Activated CD4-positive, alpha-beta T cell treated with anti-CD3 and anti-CD28 coated beads, Interleukin-2, amount 50 U/mL, for 16 hours (primary cell): Measurements from ENCODE around the gene TPRKB.
"Not testable (repeated sequence)": the region's sequence is repeated elsewhere in the genome, so short reads cannot be mapped to it uniquely, and the experiment has no call there.

Source experiments
- DNase-seq: peaks from one replicate; pipeline ENCODE4 v3.0.0-alpha.2; 2020

TPRKB gene

GRCh38 chr2:73698101-73698500 is 39.0 kb downstream of the TPRKB start:
- no peak for DNase-seq

- DNase-seq, result no peak
Measured at GRCh38 chr2:73697606-73698005, 39.5 kb downstream of the TPRKB start.

- not testable (repeated sequence) for DNase-seq
Measured at GRCh38 chr2:73696985-73697384, 40.2 kb downstream of the TPRKB start.

- not testable (repeated sequence) for DNase-seq
Measured at GRCh38 chr2:73696521-73696920, 40.6 kb downstream of the TPRKB start.

GRCh38 chr2:73690372-73691088 is 46.6 kb downstream of the TPRKB start:
- DNase-seq, result peak; percentile 39

GRCh38 chr2:73688494-73688893 is 48.7 kb downstream of the TPRKB start:
- not testable (repeated sequence) for DNase-seq

- DNase-seq, result no peak
Measured at GRCh38 chr2:73685764-73686438, 51.2 kb downstream of the TPRKB start.

- DNase-seq, result not testable (repeated sequence)
Measured at GRCh38 chr2:73684905-73685304, 52.2 kb downstream of the TPRKB start.

GRCh38 chr2:73684325-73684724 is 52.8 kb downstream of the TPRKB start:
- DNase-seq, result not testable (repeated sequence)

GRCh38 chr2:73679951-73680571 is 57.1 kb downstream of the TPRKB start:
- DNase-seq, result peak; percentile 44
